Superior temporal gyrus (tissue), 1 donor: Measurements from ENCODE around the gene GLYATL3.

Source experiments
- DNase-seq: peaks from one replicate; pipeline ENCODE4 v3.0.0-alpha.2; 2016; ENCODE audit errors: extremely low spot score

The GLYATL3 gene

DNA sequence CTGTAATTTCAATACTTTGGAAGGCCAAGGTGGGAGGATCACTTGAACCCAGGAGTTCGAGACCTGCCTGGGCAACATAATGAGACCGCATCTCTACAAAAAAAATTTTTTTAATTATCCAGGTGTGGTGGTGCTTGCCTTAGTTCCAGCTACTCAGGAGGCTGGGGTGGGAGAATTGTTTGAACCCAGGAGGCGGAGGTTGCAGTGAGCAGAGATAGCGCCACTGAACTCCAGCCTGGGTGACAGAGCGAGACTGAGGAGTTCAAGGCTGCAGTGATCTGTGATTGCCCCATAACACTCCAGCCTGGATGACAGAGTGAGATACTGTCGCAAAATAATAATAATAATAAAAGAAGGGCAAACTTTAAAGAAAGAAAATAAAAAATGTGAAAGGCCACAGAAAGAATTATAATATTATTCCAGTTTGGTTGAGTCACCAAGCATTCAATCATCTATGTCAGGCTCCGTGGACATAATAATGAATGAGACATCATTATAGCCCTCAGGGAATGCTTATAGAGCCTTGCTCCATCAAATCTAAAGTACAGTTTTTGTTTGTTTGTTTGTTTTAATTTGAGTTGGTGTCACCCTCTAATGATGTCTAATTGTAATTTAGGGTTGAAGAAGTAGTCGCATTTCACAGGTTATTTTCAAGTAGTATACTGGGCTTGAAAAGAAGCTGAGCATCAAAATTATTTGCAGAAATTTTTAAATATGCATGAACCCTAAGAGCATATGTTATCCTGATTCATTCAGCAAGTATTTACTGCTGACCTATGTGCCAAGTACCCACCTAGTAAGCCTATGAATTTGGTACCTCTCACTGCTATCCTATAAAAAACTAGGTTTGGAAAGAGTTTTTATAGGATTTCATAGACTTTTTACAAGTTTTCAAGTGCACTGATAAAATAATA is 15.1 kb downstream of the GLYATL3 start:
- DNase-seq, result no peak

DNA sequence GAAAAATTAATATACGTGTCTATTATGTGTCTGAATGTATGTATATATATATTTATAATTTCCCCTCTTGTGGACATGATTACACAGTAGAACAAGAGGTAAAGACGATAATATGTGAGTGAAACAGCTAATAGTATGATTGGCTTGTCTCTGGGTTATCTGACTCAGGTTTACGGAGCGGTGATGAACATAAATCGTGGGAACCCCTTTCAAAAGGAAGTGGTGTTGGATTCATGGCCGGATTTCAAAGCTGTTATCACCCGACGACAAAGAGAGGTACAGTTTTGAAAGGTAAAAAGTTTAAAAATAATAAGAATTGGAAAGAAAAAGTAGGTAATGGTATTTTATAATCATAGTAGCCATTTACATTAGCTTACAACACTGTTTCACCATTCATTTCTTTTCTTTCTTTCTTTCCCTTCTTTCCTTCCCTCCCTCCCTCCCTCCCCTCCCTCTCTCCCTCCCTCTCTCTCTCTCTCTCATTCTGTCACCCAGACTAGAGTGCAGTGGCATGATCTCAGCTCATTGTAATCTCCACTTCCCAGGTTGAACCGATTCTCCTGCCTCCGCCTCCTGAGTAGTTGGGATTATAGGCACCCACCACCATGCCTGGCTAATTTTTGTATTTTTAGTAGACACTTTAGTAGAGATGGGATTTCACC is 15.9 kb downstream of the GLYATL3 start:
- no peak for DNase-seq

DNA sequence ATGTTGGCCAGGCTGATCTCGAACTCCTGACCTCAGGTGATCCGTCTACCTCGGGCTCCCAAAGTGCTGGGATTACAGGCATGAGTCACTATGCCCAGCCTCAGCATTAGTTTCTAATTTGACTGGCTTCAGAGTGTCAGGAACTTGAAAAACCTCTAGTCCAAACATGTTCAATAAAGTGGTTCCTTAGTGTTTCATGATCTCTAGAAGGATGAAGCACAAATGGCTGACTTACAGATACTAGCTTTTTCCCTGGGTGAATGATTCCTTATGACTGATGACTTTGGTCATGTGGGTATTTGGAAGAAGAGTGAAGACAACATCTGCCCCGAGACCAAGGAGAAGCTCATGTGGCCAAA is 16.4 kb downstream of the GLYATL3 start:
- no peak for DNase-seq

DNA sequence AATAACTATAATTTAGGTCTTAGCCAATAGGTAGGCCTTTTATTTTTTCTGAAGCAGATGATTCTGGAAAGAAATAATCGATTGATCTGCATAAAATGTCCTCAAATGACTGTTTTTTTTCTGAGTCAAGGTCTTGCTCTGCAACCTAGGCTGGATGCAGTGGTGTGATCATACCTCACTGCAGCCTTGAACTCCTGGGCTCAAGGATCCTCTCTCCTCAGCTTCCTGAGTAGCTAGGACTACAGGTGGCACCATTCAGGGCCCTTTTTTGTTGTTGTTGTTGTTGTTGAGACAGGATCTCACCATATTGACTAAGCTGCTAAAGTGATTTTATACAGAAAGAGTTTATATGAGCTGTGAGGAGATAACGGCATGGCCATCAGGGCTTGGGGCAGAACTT is 18.2 kb downstream of the GLYATL3 start:
- no peak for DNase-seq

DNA sequence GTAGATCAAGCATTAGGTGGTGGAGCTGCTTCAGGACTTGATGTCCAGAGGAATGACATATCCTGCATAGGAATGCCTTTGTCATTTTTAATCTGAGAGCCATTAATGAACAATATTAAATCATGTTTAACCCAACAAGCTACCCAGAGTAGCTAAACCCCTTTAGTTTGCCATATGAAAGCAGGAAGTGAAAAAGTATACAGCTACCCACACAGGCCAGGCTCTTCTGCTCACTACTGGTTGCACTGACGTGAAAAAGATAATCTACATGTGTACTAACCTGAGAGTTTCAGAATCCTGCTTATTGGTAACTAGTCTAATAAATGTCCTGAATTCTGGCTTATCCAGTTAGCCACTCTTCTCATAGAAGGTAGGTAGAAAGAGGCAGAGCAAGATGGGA is 19.9 kb downstream of the GLYATL3 start:
- no peak for DNase-seq

DNA sequence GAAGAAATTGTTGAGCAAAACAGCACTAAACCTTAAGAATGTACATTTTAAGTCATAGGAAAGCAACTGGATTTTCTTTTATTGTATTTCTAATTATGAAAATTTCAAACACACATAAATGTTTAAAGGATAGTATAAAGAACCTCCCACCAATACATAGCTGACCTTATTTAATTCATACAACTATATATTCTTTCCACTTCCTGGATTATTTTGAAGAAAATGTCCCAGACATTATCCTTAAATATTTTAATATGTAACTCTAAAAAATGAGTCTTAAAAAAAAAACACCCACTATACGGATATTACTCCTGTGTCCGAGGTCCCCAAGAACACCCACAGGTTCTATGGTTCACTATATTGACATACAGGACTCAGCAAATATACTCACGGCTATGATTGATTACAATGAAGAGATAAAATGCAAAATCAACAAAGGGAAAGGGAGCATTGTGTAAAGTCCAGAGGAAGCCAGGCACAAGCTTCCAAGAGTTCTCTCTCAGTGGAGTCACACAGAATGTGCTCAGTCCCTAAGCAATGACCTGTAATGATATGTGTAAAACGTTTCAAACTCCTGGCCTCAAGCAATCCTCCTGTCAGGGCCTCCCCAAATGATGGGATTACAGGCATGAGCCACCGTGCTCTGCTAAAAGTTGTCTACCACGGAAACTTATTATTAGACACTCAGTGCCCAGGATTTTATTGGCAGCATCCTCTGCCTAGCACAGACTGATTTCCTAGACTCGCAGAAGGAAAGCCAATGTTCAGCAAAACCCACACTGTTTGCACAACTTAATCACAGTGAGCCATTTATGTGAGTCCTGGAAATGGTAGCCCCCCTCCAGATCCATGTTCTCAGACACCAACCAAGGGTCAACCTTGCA is 23.2 kb downstream of the GLYATL3 start:
- DNase-seq, result no peak

DNA sequence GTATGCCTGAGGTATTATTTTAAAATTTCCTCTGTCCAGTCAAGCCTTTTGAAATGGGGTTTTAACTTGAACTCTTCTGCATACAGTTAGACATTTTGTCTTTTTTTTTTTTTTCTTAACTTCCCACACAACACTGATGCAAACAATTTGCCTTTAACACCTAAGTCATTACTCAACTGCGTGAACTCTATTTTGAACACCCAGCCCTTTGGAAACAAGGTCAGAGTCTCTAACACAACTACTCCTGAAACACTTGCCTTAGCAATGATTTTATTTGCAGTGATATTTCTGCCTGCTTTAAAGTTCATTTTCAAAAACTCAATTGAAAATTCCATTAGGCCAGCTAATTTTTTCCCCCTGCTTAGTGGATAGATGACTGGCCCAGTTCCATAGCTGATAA is 24.2 kb downstream of the GLYATL3 start:
- no peak for DNase-seq

DNA sequence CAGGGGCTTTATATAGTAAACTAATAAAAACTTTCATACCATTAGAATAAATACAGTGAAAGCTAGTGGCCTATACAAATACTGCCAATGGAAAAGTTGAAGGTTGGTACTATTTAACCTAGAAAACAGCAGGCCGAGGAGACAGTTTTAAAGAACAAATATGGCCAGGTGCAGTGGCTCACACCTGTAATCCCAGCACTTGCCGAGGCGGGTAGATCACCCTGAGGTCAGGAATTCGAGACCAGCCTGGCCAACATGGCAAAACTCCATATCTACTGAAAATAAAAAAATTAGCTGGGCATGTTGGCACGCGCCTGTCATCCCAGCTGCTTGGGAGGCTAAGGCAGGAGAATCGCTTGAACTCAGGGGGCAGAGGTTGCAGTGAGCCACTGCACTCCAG is 24.8 kb downstream of the GLYATL3 start:
- DNase-seq, result no peak

DNA sequence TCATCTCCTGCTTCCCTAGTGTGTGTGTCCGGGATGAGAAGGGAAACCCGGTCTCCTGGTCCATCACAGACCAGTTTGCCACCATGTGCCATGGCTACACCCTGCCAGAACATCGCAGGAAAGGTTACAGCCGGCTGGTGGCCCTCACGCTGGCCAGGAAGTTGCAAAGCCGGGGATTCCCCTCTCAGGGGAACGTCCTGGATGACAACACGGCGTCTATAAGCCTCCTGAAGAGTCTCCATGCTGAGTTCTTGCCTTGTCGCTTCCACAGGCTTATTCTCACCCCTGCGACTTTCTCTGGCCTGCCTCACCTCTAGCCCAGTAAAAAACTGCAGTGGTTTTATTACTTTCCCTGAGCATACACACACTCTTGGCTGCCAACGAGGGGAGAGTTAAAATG is 26.9 kb downstream of the GLYATL3 start:
- DNase-seq, result no peak

DNA sequence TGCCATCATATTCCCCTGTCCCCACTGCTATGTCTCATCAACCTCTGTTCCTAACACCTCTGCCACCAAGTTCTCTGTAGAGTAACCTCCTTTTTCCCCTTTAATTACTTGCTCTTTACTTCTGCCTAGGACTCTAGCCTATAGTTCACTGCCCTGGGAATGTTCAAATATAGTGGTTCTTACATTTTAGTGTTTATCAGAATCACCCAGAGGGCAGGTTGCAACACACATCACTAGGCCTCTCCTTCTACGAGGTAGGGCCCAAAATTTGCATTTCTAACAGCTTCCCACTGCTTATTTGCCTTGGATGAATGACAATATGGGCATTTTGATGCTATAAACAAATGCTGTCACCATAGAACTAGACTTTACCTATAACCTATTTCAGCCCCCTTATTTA is 27.6 kb downstream of the GLYATL3 start:
- DNase-seq, result no peak

DNA sequence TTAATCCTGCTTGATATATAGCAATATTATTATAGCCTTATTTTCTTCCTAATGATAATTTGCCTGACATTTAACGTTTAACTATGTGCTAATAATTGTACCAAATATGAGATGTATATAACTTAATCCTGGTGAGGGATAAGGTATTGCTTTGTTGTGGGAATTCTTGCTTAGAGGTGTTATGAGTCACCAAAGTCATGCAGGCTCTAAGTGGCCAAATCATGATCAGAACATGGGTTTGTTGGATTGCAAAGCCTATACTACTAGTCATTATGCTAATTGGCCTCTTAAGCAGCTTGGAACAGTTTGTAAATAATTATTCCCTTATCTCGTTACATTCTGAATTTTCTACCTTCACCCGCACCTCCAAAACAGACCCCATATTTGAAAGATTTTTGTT is 28.8 kb downstream of the GLYATL3 start:
- DNase-seq, result no peak

DNA sequence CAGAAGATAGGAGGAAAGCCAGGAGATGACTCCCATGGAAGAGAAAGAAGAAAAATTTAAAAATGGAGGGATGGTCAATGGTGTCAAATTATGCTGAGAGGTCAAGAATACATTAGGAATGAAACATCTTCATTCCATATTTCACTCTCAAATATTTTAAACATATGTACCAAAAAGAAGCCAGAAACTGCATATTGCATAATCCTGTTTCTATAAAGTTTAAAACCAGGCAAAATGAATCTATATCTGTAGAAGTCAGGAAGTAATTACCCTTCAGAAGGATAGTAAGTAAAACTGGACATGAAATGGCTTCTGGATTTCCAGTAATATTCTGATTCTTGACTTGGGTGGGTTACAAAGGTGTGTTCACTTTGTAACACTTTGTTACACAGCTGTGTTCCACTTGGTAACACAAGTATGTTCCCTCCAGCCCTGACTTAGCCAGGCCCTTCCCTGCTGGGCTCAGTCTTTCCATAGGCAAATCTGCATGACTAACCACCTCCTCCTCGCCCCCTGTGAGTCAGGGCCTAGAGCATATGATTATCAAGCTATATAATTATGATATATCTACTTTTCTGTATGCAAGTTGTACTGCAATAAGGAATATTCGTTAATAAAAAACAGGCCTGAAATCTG is 30.5 kb downstream of the GLYATL3 start:
- DNase-seq, result no peak

DNA sequence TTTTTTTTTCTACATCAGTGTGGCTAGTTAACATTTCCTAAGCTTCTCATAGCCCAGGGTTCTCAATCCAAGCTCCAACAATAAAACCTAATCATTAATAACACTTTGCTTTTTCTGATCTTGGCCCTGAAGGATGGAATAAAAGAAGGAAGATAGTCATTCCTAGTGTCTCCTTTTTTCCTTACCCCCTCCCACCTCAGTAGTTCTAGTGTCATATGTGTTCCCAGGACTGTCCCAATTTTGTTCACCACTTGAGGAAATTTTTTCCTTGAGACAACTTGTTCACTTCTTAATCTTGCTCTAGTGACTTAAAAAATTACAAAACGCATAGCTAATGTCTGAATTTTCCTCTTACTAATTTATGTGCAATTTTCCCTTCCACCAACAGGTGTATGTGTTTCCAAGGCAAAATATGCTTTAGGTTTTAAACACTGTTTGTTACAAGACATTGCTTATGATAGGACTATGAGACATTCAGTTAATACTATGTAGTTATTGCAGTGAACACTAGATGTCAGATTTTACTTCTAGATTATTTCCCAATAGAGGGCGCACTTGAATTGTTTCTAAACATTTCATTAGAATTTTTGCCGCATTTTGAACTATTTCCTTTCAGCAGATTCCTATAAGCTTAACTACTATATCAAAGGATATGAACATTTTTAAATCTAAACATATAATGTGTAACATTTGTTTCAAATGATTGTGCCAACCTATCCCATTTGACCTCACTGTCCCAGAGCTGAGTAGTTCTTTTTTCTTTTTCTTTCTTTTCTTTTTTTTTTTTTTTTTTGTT is 32.2 kb downstream of the GLYATL3 start:
- DNase-seq, result peak; percentile 91

DNA sequence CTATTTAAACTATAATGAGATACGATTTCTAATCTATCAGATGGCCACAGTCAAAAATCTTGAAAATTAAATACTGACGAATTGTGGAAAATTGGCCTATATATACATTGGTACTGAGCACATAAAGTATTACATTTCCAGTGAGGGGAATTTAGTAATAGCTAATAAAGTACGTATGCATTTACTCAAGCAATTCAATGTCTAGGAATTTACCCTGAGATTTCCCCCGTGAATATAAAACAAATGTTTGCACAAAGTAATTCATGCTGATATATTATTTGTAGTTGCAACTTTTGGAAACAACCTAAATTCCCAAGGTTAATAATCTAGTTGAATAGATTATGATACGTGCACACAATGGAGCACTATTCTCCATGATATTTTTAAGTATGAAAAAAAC is 36.1 kb downstream of the GLYATL3 start:
- no peak for DNase-seq

DNA sequence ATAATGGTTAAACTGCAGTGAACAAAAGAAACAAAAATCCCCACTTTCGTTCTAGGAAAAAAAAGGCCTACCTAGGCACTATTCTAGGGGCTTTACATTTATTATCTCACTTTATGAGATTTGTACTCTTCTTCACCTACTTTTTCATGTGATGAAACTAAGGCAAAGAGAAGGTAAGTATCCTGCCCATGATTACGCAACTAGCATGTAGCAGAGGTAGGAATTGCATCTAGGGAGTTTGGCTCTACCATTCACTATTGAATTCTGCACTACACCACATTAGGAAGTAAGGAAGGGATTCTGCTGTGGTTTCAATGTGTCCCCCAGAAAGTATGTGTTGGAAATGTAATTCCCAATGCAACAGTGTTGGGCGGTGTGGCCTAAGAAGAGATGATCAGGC is 39.4 kb downstream of the GLYATL3 start:
- no peak for DNase-seq

DNA sequence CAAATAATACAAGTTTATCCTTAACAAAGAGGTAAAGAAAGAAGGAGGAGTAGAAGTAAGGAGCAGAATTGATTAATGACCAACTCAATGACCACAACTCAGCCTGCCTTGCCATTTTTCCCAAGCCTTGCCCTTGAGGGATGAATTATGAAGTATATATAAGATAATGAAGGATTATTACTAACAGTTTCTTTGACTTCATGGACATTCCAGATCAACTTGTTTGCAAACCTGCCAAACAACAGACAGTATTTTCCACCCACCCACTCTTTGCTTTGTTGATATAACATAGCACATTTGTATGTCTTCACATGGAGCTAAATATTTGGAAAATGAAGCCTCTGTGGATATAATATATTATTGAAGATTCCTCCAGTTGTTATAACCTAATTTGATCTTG is 40.9 kb downstream of the GLYATL3 start:
- no peak for DNase-seq

DNA sequence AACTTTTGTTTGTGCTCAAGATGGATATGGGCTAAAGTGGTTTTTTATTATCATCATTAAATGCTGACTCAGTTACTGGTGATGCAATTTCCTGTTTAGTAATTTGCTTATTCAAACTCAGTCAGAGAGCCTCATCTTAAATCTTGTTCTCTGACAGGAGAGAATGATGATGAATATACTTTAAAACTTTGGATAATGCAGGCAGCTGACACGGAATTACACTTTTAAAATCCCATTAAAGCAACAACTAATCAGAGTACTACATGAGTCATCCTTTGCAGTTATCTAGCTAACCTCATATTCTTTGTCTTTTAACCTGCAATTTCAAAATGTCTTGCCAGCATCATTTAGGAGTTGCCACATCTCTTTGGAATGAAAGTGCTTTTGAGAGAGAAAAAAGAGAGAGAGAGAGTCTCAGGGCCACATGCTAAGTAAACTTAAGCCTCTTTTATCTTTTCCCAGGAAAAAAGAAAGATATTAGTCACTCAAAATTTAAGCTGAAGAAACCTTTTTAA is 41.5 kb downstream of the GLYATL3 start:
- DNase-seq, result no peak

DNA sequence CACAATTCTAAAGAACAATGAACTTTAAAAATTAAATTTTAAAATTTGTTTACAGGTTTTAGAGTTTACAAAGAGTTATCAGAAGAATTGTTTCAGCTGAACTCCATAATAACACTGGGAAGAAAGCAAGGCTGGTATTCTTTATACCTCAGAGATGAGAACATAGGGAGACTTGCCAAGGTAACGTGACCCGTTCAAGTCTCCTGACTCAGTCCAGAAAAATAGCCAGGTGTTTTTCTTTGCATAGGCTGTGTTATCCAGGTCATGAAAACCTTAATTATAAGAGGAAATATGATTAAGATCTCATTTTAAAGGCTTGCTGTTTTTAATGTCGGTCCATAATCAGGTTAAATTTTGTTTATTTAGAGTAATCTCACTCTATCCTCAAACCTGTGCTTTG is 42.2 kb downstream of the GLYATL3 start:
- DNase-seq, result no peak

DNA sequence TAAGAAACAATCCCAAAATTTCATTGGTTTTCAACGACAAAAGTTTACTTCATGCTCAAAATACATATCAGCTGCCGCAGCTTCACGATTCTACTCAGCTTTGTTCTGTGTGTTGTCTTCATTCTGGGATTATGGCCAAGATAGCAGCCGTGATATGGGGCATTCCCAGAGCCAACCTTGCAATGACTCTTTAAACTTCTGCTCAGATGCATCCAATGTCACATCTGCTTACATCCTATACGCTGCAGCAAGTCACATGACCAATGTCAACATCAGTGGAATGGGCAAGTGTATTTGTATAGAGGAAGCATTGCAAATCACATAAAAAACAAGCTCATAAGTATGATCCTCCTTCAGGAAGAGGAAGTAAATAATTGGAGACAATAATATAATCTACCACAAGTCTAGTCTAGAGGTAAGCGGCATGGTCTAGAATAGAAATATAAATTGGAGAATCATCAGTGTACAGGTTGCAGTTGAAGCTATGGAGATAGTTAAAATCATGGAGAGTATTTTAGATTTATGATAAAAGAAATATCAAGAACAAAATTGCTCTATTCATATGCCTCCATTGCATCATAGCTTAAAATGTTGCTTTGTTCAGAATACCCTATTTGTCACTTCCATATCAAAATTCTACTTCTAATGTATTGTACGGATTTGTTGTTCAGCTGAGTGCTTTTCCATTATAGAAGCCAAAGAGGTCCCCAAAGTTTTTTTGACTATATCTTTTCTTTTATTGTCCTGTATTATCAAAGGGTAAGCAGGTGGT is 43.5 kb downstream of the GLYATL3 start:
- DNase-seq, result no peak

DNA sequence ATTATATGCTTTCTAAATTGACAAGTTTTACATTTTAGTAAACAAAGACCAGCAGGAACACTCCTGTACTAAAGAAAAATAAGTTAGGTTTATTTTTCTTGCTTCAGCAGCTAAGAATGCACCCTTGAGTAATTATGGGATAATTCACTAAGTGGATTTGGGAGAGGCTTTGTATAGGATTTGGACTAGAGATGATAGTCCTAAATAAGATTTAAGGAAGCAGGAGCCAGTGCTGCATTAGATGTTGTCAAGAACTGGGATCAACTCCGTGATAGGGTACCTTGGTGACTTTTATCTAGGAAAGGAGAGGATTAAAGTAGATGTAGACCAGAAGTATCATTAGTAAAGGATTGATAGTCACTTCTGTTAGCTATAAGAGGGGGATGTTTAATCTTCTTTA is 46.6 kb downstream of the GLYATL3 start:
- DNase-seq, result no peak
